HG02759 (cell line): ENCODE measurements around the gene LRRC4.
A peak's percentile ranks its signal among the peaks of the same experiment; 100 is the strongest.

Experiments
- ATAC-seq: cut with Tn5 transposase; IDR thresholded peaks from one replicate; pipeline ENCODE4 v1.9.1; 2021; ENCODE audit warnings: mild to moderate bottlenecking, moderate library complexity; ENCODE audit not compliant: unreplicated experiment

The LRRC4 gene

DNA sequence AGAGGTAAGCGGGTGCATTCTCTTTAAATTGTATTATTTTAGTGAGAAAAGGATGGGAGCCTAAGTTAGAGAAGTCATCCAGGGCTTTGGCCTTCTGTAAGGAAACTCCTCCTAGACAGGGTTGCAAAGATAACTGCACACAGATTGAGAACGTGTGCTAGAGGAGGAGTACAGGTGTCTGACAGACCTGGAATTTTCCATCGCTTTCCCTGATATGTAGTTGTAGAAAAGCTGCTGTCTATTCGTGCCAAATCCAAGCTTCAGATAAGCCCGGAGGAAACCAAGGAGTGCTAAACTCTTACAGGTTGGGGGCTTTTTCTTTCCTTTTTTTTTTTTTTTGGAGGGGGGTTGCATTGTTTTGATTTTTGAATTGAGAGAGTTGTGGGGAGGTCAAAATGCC lies 23.1 kb downstream of the LRRC4 start:
- no peak for ATAC-seq

DNA sequence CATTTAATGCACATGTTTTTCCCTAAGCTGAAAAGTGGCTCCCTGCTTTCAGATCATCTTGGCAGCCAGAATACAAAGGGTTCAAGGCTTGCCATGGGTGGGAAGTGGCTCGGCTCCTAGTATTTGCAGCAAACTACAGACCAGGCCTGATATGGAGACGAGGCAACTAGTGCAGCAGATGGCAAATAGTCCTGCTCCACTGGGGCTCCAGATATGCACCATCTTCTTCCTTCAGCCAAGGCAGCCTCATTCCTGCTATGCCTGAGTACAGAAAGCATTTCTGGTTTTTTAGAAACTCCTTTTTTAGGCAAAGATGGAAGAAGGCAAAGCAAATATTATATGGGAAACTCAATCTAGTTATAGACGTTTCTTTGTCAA lies 23.9 kb downstream of the LRRC4 start:
- no peak for ATAC-seq

DNA sequence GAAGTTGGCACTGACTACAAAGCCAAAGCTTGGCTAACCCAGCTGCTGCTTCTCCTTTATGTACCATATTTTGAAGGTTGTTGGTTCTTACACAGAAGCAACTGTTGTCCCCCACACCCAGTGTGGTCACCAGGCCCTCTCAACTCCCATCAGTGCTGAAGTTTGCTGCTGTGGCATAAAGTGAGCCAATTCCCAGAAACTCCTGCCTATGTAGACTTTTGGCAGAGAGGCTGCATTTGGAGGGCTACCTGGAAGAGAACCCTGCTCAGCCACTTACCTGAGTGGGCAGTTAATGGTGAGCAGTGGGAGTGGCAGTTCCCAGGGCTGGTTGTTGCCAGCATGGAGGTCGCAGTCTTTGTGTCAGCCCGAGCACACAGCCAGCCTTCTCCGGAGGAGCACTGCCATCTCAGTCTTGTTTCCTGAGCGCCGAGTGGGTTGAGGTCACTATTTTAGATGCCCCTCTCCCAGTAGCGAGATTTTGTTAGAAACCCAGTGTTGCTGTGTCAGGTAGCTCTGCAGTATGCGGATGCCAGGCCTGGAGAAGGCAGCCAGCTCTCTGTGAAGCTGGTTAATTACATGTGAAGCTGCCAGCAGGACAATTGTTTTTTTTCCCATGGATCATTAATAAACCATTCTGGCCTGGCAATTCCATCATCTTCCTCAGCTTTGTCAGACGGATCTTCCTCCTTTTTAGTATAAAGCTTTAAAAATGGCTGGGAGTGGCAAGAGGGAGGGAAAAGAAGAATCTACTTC lies 24.5 kb downstream of the LRRC4 start:
- ATAC-seq: no peak

DNA sequence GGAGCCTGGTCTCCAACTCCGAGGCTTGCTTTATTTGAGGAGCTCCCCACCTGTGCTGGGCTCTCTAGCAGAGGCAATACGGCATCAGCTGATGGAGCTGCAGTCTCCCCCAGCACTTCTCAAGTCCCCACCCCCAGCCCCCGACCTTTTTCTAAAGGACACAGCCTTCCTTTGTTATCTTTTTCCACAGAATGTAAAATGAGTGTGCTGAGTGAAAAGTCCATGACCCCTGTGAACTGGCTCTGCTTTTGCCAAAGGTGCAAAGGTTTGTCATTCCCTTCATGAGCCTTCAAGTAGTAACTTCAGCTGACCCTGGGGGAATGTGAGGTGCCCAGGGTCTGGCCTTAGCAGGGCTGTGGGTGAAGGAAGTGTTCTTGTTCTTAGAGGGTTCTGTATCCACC lies 25.5 kb downstream of the LRRC4 start:
- no peak for ATAC-seq

DNA sequence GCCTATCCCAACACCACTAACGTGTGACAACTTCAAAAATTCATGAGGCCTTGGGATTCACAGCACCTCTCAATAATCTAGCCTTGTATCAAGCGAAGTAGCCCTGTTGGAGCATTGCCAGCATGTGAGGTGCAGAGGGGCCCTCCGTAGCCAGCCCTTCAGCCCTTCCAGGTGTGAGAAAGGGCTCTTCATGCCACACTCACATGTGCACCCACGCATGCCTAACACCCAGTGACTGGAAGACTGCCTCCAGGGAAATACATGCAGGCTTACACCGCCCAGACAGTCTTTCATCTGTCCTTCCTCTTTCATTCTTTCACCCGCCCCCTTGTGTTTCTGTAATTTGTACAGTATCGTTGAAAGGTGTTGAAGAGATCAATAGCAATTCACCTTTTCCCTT lies 26.1 kb downstream of the LRRC4 start:
- no peak for ATAC-seq

DNA sequence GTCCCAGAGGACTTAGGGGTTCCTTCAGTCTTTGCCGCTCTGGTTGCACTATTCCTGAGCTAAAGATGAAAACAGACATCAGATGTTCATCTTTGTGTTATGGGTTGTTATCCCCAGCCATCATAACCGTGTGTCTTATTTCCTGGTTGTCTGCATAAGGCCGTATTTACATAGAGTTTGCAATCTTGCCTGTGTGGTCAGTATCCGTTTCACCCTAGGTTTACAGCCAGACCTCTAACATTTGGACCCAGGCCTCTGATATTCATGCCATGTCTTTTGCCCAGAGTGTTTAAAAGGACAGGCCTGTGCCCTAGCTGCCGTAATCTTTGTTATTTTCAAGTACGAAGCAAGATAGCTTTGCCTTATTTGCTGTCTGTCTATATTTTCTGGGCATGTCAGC lies 26.6 kb downstream of the LRRC4 start:
- ATAC-seq: no peak

DNA sequence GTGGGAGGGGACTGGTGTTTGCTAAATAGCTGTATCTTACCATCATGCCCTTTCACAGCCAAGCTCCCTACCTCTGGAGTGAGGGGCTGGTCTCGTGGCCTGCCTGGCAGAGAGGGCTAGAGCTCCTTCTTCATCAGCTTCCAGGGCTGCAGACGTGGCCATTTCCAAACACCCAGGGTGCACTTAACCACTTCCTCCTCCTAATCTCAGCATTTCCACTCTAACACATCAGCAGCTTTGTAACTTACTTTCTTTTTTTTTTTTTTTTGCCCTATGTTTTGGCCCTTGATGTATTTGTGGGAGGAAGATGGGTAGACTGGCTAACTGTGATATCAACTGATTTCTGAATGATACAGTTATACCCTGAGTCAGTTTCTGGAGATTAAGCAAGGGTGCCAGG lies 27.4 kb downstream of the LRRC4 start:
- ATAC-seq: no peak

DNA sequence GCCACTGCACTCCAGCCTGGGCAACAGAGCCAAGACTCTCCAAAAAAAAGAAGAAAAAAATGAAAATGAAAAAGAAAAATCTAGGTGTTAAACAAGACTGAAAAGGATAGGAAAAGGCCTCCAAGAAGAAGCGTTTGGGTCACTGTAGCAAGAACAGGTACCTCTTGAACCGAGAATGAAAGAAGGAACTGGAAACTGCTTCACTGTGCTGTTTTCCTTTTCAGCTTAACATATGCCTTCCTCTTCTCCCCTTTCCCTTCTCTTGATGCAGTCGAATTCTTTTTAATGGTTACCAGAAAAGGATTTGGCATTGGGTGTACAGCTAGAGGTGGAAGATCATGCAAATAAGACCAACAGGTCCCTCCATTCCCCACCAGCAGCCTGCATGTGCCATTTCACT lies 28.1 kb downstream of the LRRC4 start:
- peak; percentile 54 for ATAC-seq

DNA sequence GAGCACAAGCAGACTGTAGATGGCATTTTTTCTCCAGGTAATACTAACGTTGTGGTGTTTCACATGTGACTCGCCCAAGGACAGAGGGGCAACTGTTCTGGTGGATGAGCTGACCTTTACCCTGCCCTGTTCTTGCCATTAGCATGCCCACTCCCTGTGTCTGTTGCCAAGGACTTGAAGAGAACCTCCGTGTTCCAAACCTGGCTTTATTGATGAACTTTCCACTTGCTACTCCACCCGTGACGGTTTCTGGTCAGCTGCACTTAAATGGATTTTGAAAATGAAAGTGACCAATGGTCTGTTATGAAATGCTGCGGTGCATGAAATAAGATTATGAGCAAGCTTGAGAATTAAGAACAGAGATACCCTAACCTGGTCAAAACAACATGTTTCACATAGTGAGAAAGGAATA lies 30.4 kb downstream of the LRRC4 start:
- ATAC-seq: peak; percentile 47

DNA sequence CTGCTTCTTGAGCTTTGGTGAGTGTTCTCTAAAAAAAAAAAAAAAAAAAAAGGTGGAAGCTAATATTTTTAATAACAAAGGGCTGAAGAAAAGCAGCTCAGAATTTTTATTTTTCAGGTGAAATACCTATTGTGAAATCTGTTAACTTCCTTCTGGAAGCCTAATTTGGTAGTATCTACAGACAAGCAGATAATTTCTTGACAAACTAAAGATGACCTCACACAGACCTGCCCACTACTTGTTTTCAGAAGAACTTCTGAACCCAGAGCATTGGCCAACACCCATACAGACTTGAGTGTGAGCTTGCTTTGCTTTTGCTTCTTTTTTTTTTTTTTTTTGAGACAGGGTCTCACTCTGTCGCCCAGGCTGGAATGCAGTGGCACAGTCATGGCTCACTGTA lies 31.2 kb downstream of the LRRC4 start:
- ATAC-seq: no peak

DNA sequence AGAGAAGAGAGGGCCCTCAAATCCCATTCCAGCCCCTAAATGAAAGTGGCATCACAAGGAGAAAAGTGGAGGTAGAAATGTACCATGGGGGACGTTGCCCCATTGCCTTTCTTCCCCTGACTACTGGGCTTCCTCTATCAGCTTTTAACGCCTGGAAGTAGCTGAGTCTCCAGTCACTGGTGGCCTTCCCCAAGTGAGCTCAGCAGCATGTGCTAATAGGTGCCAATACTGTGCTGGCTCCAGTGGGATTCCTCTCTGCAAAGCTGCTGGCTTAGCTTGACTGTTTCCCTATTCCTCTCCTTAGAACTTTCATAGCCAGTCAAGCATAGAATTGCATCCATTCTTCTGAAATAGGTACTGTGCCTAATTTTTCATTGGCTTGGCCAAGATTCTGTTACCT lies 32.6 kb downstream of the LRRC4 start:
- no peak for ATAC-seq

DNA sequence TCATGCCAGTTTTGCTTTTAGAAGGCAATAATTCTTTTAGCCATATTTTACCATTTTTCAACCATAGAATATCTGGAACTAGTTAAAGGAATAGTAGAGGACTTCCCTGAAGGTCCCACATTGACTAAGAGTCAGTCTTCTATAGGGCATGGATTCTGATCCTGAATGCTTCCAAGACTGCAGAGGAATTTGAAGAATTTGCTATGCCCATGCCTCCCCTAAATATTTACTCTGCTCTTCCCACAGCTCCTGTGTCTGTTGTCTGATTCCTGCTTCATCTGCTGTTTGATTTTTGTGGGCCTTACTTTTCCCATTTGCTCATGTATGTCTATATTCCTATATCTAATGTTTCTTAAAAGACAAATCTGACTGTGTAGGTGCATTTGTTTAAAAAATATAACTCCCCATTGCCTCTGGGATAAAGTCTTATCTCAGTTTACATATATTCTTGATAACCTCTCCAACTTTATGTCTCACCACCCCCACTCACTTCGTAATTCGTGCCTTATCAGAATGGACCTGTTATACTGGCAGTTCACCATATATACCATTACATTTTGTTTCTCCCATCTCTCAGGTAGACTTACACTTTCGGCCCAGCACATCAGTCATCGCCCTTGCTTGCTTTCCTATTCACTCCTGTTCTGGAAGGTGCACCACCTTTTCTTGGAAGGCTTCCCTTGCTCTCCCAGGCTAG lies 33.9 kb downstream of the LRRC4 start:
- ATAC-seq: no peak

DNA sequence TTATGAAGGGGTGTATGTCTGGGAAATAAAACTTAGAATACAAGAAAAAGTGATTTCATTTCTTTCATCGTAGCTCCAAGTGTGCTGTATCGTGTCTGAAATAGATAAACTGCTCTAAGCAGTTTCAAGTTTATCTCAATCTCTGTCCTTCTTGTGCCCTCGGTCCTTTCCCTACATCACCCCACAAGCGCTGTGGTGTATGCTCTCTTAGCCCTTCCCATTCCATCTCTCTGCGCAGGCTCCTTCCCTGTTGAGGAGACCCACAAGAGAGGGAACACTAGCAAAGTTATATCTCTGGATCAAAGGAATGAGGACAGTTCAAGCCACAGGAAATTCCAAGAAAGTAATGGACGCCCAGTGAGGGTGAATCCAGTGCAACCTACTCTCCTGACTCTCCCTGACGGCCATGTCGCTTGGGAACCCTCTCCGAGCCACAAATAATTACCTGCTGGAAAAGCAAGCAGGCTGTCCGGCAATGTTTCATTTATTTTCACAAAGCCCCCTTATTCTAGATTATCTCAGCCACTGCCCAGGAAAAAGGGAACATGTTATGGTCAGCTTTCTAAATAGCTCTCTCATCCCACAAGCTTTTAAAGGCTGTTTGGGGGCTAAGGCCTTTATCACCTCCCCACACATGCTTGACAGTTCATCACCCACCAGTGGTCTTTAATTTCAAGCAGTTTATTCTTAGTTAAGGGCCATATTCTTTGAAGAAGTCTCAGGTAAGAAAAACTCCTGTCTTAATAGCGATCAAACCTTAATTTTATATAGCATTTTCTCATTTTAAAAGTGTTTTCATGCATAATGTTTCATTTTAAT lies 34.8 kb downstream of the LRRC4 start:
- no peak for ATAC-seq

DNA sequence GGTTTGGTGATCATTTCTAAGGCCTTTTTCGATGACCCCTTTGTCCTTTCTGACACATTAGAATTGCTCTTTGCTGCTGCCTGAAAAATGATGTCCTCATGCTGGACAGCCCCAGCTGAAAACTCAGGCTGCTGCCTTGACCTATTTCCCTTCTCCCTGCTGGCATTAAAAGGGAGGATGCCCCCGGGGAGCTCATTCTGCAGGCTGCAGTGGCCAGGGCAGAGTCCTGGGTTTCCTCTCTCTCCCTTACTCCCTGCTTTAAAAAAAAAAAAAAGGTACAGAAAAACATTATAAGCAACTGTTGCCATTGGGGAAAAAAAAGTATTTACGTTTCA lies 35.4 kb downstream of the LRRC4 start:
- no peak for ATAC-seq

DNA sequence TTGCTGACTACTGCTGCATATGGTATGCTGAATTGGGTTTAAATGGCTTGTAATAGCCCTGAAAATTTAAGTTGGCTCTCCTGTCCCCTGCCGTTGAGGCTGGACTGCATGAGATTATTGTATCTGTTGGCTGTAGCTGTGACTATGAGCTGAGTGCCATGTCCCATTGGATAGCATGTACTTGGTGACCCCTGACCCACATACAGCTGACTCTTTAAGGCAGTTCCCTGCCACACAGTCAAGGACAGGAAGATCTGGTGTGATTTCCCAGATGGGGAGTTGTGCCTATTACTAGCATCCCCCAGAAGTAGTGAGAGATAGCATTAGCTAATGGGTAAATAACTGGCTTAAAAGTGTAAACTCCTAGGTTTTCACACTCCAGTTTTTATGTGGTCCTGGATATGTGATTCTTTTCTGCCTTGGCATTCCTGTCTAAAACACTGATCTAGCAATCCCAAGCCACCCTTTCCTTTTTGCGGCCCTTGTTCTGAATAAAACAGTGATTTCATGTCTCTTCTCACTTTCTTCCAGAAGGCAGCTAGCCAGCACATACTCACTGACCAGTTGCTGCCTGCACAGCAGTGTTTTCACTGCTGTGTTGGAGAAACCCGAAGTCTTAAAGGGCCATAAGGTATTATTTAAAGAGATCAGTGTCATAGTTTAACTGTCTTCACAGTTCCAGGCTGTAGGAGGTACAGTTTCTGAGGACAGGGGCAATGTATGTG lies 35.9 kb downstream of the LRRC4 start:
- no peak for ATAC-seq

DNA sequence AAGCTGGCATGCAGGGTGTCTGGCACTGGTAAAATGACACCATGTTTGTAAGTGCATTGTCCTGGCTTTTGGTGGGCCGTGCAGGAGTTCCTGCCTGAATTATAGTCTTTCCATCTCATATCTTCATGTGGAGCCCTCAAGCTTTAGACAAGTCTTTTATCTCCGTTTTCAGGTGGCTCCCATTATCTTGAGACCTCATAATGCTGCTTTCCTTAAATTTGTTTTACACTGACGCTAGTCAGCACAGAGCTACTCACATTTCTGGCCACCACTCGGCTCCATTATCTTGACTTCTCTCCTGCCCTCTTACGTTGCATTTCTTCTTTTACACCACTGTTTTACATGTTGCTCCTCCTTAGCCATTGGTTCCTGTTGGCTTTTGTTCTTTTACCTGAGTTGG lies 37.2 kb downstream of the LRRC4 start:
- no peak for ATAC-seq

DNA sequence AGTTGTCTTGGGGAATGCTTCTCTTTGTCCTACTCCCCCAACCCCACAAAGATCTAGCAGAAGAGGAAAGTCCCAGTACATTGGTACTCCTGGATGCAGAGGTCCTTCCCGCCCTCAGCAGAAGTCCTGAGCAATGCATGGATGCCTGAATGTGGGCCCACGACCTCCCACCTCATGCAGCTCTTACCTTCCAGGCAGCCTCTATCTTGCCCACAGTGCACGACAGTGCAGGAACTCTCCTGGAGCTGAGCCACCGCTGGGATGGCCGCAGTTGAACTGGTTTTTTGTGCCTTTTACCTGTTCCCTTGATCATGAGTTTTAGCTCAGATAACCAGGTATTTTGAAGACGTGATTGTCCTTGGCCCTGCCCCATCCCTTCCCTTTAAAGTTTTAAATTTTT lies 37.9 kb downstream of the LRRC4 start:
- no peak for ATAC-seq

DNA sequence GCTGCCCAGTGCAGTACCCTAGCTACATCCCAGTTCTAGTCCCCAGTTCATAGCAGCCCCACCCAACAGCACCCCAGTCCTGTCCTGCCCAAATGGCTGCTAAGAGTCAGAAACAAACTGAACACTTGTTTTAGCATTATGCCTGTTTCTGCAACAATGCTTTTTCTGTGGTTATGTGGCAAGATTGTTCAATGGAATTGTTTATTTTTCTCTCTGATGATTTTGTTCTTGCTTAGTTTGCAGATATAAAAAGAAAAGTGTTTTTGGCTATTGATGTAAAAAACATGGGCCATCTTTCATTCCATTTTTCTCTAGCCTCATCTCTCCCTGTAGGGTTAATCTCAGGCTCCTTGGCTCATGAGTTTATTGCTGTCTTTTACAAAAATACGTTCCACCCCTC lies 42.5 kb downstream of the LRRC4 start:
- no peak for ATAC-seq

DNA sequence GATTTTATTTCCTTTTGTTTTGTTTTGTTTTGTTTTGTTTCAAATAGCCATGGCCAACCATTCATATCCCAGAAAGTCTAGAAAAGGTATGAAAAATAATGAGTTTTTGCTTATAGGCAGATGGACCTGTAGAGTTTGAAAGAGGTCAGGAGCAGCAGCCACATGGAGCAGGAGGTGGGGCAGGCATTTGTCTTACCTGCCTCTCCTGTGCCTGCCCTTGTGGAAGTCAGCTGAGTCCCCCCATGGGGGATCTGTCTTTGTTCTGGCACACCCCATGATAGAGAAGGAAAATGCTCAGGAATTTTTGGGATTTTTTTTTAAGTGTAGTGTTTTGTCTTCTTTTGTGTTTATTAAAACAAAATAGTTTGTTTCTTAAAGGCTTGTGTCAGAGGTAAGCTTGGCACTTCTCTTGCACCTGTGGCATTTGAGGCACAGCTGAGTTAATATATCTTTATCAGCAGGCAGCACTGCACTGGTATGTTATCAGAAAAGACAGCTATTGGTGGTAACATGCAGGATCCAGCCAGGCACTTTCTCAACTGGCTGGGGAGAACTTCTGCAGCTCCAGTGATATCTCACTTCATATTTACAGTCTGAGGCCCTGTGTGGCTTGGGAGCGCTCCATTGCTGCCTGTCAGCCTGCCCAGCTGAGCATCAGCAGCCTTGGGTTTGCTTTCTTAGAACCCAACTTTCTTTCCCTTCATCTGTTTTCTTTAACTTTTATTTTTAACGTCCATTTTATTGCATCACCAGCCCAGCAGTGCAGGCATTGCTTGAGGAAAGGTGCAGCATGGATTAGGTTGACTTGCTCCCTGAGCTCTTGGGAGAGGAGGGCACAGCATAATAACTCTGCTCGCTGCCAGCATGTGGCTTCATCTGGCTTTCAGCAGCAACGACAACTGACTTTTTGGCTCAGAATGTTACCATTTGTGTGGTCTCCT lies 44.4 kb downstream of the LRRC4 start:
- no peak for ATAC-seq

DNA sequence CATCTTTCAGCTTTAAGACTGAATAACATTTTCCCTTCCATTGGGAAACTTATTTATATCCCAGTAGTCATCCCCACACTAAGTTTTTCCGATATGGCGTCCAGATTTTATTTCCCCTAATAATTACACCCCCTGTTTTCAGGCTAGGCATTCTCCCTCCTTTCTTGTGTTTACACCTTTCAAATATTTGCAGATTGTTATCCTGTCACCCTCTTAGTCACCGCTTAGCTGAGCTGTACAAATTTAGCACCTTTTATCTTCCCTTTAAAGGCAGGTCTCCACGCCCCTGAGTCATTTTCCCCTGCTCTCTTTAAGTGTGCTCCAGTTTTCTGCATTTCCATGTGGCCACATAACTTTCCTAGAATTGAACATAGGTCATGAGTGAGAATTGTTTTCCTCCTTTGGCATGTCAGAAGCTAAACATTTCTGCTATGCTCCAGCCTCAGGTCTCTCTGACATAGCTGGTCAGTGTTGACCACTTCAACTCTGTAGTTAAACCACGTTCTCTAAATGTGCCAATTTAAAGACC lies 47.4 kb downstream of the LRRC4 start:
- no peak for ATAC-seq
